HepG2 (cell line): Measurements from ENCODE around the gene NUCB1. TPM values are rescaled to one million over a fixed set of nuclear protein-coding genes. Genes with fewer than 3 reads are reported as not detected.

ENCODE experiments used
- AGO2 ChIP-seq: fragments of 200-400 bp; formaldehyde crosslinking; optimal IDR thresholded peaks from 2 replicates; pipeline ENCODE3; 2017; ENCODE audit warnings: mild to moderate bottlenecking, low read depth, low read length, moderate library complexity
- BCL3 ChIP-seq: sonication (generic); formaldehyde crosslinking; IDR thresholded peaks from 2 replicates; pipeline ENCODE4 v1.5.1; 2020; ENCODE audit warnings: mild to moderate bottlenecking, missing genetic modification reagents, moderate library complexity
- CBX1 ChIP-seq: IDR thresholded peaks from one replicate; pipeline ENCODE4 v1.6.1; 2016; ENCODE audit warnings: antibody characterized with exemption, low read depth
- CREBL2 ChIP-seq: sonication (generic); formaldehyde crosslinking; IDR thresholded peaks from 2 replicates; pipeline ENCODE4 v1.8.1; 2023; ENCODE audit warnings: missing genetic modification reagents, mild to moderate bottlenecking, borderline replicate concordance
- FLYWCH1 ChIP-seq: sonication (generic); formaldehyde crosslinking; IDR thresholded peaks from 2 replicates; pipeline ENCODE4 v1.8.1; 2023; ENCODE audit warnings: mild to moderate bottlenecking, missing genetic modification reagents
- HDAC6 ChIP-seq: fragments of 200-600 bp; sonication (generic); IDR thresholded peaks from 2 replicates; pipeline ENCODE4 v1.7.0; 2017; ENCODE audit warnings: mild to moderate bottlenecking, antibody characterized with exemption, low read length, low read depth
- NFKBIZ ChIP-seq: IDR thresholded peaks from 2 replicates; pipeline ENCODE4 v1.6.1; 2018; ENCODE audit warnings: missing genetic modification reagents, missing compliant biosample characterization
- PAF1 ChIP-seq: IDR thresholded peaks from 2 replicates; pipeline ENCODE4 v1.6.1; 2016; ENCODE audit warnings: missing genetic modification reagents, missing compliant biosample characterization
- PRMT3 ChIP-seq: sonication (generic); formaldehyde crosslinking; IDR thresholded peaks from 2 replicates; pipeline ENCODE4 v1.8.1; 2022; ENCODE audit warnings: low read depth, mild to moderate bottlenecking, moderate library complexity, missing genetic modification reagents, borderline replicate concordance
- SMARCE1 ChIP-seq: fragments of 450-650 bp; IDR thresholded peaks from 2 replicates; pipeline ENCODE4 v1.6.1; 2017; ENCODE audit warnings: borderline replicate concordance
- THAP8 ChIP-seq: sonication (generic); formaldehyde crosslinking; IDR thresholded peaks from 2 replicates; pipeline ENCODE4 v1.5.1; 2020; ENCODE audit warnings: missing genetic modification reagents, mild to moderate bottlenecking, borderline replicate concordance
- ZNF205 ChIP-seq: IDR thresholded peaks from 2 replicates; pipeline ENCODE4 v1.6.1; 2018; ENCODE audit warnings: missing biosample characterization, missing genetic modification reagents
- ZNF549 ChIP-seq: sonication (generic); formaldehyde crosslinking; IDR thresholded peaks from 2 replicates; pipeline ENCODE4 v1.5.0; 2020; ENCODE audit warnings: missing genetic modification reagents
- ZNF563 ChIP-seq: sonication (generic); formaldehyde crosslinking; IDR thresholded peaks from 2 replicates; pipeline ENCODE4 v1.8.0; 2022; ENCODE audit warnings: mild to moderate bottlenecking, moderate library complexity, missing genetic modification reagents
- polyA plus RNA-seq, 8 experiments: library from polyadenylated mRNA; depleted of rRNA in 3 of 8; stranded (reverse) in 7 of 8; unstranded in 1 of 8; fragments of >200 nt; fragmentation: Illumina TruSeq in 4 of 8; extraction: Trizol in 4 of 8; gene quantifications; 2 replicates each; pipeline versions ENCODE4 v1.2.1 to v1.2.3, GENCODE V29; 2011 to 2016; ENCODE audit warnings: low read depth in 4 of 8, missing spikeins in 1 of 8, mixed read lengths in 1 of 8; ENCODE audit not compliant: insufficient read depth in 1 of 8
- total RNA-seq, 5 experiments: library from RNA; depleted of rRNA; stranded (reverse); fragments of >200 nt; fragmentation: Illumina TruSeq; extraction: Trizol; gene quantifications; 2 replicates each; pipeline ENCODE4 v1.2.3, GENCODE V29; 2016; ENCODE audit warnings: low read depth in 1 of 5
- TF ChIP-seq, protein P1 (sequence below): sonication (generic); formaldehyde crosslinking; IDR thresholded peaks from one replicate; pipeline ENCODE4 v1.5.1; 2020; ENCODE audit warnings: mild to moderate bottlenecking, missing genetic modification reagents; ENCODE audit errors: not compliant biosample characterization
- TF ChIP-seq, protein P2 (sequence below): sonication (generic); formaldehyde crosslinking; IDR thresholded peaks from 2 replicates; pipeline ENCODE4 v1.4.0; 2020; ENCODE audit warnings: missing genetic modification reagents

NUCB1 gene
- total and polyA plus RNA-seq, 2 of the 13 experiments (the other 11 are each of a cell fraction or from before 2014, with no cell fraction given), result 82.3 to 106 TPM

- TF ChIP-seq, protein P1, sequence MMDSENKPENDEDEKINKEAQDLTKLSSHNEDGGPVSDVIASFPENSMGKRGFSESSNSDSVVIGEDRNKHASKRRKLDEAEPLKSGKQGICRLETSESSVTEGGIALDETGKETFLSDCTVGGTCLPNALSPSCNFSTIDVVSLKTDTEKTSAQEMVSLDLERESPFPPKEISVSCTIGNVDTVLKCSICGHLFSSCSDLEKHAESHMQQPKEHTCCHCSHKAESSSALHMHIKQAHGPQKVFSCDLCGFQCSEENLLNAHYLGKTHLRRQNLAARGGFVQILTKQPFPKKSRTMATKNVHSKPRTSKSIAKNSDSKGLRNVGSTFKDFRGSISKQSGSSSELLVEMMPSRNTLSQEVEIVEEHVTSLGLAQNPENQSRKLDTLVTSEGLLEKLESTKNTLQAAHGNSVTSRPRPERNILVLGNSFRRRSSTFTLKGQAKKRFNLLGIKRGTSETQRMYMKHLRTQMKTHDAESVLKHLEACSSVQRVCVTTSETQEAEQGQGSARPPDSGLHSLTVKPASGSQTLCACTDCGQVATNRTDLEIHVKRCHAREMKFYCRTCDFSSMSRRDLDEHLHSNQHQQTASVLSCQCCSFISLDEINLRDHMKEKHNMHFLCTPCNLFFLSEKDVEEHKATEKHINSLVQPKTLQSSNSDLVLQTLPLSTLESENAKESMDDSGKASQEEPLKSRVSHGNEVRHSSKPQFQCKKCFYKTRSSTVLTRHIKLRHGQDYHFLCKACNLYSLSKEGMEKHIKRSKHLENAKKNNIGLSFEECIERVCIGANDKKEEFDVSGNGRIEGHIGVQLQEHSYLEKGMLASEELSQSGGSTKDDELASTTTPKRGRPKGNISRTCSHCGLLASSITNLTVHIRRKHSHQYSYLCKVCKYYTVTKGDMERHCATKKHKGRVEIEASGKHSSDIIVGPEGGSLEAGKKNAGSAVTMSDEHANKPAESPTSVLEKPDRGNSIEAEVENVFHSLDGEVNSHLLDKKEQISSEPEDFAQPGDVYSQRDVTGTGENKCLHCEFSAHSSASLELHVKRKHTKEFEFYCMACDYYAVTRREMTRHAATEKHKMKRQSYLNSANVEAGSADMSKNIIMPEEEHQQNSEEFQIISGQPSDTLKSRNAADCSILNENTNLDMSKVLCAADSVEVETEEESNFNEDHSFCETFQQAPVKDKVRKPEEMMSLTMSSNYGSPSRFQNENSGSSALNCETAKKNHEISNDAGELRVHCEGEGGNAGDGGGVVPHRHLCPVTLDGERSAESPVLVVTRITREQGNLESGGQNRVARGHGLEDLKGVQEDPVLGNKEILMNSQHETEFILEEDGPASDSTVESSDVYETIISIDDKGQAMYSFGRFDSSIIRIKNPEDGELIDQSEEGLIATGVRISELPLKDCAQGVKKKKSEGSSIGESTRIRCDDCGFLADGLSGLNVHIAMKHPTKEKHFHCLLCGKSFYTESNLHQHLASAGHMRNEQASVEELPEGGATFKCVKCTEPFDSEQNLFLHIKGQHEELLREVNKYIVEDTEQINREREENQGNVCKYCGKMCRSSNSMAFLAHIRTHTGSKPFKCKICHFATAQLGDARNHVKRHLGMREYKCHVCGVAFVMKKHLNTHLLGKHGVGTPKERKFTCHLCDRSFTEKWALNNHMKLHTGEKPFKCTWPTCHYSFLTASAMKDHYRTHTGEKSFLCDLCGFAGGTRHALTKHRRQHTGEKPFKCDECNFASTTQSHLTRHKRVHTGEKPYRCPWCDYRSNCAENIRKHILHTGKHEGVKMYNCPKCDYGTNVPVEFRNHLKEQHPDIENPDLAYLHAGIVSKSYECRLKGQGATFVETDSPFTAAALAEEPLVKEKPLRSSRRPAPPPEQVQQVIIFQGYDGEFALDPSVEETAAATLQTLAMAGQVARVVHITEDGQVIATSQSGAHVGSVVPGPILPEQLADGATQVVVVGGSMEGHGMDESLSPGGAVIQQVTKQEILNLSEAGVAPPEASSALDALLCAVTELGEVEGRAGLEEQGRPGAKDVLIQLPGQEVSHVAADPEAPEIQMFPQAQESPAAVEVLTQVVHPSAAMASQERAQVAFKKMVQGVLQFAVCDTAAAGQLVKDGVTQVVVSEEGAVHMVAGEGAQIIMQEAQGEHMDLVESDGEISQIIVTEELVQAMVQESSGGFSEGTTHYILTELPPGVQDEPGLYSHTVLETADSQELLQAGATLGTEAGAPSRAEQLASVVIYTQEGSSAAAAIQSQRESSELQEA (CRISPR knock-in tag), result peak; percentile 79
- TF ChIP-seq CREBL2 (CRISPR knock-in tag), result peak; percentile 84; the same call in 1 of the 2 replicates
- no peak for TF ChIP-seq CBX1
- no peak for TF ChIP-seq PAF1 (CRISPR knock-in tag)
- no peak for TF ChIP-seq NFKBIZ (CRISPR knock-in tag)
- no peak for TF ChIP-seq SMARCE1
- peak; percentile 82; the same call in 1 of the 2 replicates for TF ChIP-seq HDAC6
- no peak for TF ChIP-seq PRMT3 (CRISPR knock-in tag)
- peak; percentile 90 for TF ChIP-seq BCL3
- no peak for TF ChIP-seq ZNF549 (CRISPR knock-in tag)
- TF ChIP-seq FLYWCH1 (CRISPR knock-in tag), result no peak
- no peak for TF ChIP-seq THAP8 (CRISPR knock-in tag)
- TF ChIP-seq AGO2, result peak; percentile 88
- peak; percentile 75 for TF ChIP-seq ZNF563 (CRISPR knock-in tag)
- TF ChIP-seq, protein P2, sequence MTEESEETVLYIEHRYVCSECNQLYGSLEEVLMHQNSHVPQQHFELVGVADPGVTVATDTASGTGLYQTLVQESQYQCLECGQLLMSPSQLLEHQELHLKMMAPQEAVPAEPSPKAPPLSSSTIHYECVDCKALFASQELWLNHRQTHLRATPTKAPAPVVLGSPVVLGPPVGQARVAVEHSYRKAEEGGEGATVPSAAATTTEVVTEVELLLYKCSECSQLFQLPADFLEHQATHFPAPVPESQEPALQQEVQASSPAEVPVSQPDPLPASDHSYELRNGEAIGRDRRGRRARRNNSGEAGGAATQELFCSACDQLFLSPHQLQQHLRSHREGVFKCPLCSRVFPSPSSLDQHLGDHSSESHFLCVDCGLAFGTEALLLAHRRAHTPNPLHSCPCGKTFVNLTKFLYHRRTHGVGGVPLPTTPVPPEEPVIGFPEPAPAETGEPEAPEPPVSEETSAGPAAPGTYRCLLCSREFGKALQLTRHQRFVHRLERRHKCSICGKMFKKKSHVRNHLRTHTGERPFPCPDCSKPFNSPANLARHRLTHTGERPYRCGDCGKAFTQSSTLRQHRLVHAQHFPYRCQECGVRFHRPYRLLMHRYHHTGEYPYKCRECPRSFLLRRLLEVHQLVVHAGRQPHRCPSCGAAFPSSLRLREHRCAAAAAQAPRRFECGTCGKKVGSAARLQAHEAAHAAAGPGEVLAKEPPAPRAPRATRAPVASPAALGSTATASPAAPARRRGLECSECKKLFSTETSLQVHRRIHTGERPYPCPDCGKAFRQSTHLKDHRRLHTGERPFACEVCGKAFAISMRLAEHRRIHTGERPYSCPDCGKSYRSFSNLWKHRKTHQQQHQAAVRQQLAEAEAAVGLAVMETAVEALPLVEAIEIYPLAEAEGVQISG (CRISPR knock-in tag), result peak; percentile 71
- peak; percentile 70 for TF ChIP-seq ZNF205 (CRISPR knock-in tag)
These were observed 27.8 kb upstream of the NUCB1 start, which contains the start of gene PPP1R15A (continued) for GRCh38 chr19:48872182-48872883.
